GM19463 (cell line): ENCODE data around the gene EPHB1.

Experiments used
- ATAC-seq: cut with Tn5 transposase; IDR thresholded peaks from one replicate; pipeline ENCODE4 v1.9.1; 2021; ENCODE audit warnings: mild to moderate bottlenecking, moderate library complexity; ENCODE audit not compliant: unreplicated experiment

EPHB1 gene

GRCh38 chr3:134794950-134795745, at the start of gene EPHB1:
Gene EPHB1 (plus strand): TSS chr3:134795260.
- peak; percentile 71 for ATAC-seq

- no peak for ATAC-seq
These were observed 46.4 kb upstream of the EPHB1 start for GRCh38 chr3:134748698-134749097.

- ATAC-seq, result no peak
These were observed 45.9 kb upstream of the EPHB1 start for GRCh38 chr3:134749174-134749573.

- no peak for ATAC-seq
These were observed 45.1 kb upstream of the EPHB1 start for GRCh38 chr3:134749802-134750553.

- ATAC-seq, result no peak
These were observed 43.2 kb upstream of the EPHB1 start for GRCh38 chr3:134751831-134752230.

GRCh38 chr3:134752761-134753461, 42.1 kb upstream of the EPHB1 start:
- ATAC-seq, result no peak

GRCh38 chr3:134753999-134754742, 40.9 kb upstream of the EPHB1 start:
- no peak for ATAC-seq

- peak; percentile 63 for ATAC-seq
These were observed 40.1 kb upstream of the EPHB1 start for GRCh38 chr3:134754768-134755559.

GRCh38 chr3:134755821-134756220, 39.2 kb upstream of the EPHB1 start:
- no peak for ATAC-seq

GRCh38 chr3:134757549-134758069, 37.5 kb upstream of the EPHB1 start:
- no peak for ATAC-seq

GRCh38 chr3:134761213-134761612, 33.8 kb upstream of the EPHB1 start:
- no peak for ATAC-seq

- no peak for ATAC-seq
These were observed 33.0 kb upstream of the EPHB1 start for GRCh38 chr3:134762016-134762415.

- ATAC-seq, result no peak
These were observed 29.6 kb upstream of the EPHB1 start for GRCh38 chr3:134765468-134765867.

- ATAC-seq, result no peak
These were observed 28.8 kb upstream of the EPHB1 start for GRCh38 chr3:134766290-134766689.

- no peak for ATAC-seq
These were observed 26.9 kb upstream of the EPHB1 start for GRCh38 chr3:134768116-134768515.

GRCh38 chr3:134768837-134769236, 26.2 kb upstream of the EPHB1 start:
- no peak for ATAC-seq

- no peak for ATAC-seq
These were observed 25.7 kb upstream of the EPHB1 start for GRCh38 chr3:134769287-134769868.

- no peak for ATAC-seq
These were observed 23.0 kb upstream of the EPHB1 start for GRCh38 chr3:134772011-134772410.

GRCh38 chr3:134772591-134772990, 22.5 kb upstream of the EPHB1 start:
- ATAC-seq, result no peak
